GM18520 (cell line): ENCODE measurements around the gene MS4A3.
"Not testable (repeated sequence)": the region's sequence is repeated elsewhere in the genome, so short reads cannot be mapped to it uniquely, and the experiment has no call there.

Experiments used
- ATAC-seq: cut with Tn5 transposase; IDR thresholded peaks from one replicate; pipeline ENCODE4 v1.9.1; 2021; ENCODE audit not compliant: unreplicated experiment

The MS4A3 gene, protein sequence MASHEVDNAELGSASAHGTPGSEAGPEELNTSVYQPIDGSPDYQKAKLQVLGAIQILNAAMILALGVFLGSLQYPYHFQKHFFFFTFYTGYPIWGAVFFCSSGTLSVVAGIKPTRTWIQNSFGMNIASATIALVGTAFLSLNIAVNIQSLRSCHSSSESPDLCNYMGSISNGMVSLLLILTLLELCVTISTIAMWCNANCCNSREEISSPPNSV

GRCh38 chr11:60056349-60056969 is at the start of gene MS4A3:
Gene MS4A3, plus strand, starts transcription at chr11:60056665. Its CDS starts 4,496 bp downstream, at chr11:60061161.
- ATAC-seq = no peak

DNA sequence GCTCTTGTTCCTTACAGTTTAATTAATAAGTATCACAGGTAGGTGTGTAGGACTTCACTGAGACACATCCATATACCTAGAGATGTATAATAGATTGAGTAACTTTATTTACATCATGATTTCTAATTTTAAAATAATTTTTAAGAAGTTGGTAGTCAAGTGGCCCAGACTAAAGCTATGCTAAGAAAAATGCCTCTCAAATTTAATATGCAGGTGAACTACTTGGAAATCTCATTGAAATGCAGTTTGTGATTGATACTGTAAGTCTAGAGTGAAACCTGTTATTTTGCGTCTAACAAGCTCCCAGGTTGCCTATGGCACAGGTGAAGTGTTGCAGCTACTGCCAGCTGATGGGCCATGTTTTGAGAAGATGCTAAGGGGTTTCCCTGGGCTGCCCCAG is 39.6 kb upstream of the MS4A3 start, which contains the start of gene OOSP4B:
Gene OOSP4B, plus strand, starts transcription at position 301 of the 400 bp plus-strand sequence.
- ATAC-seq = no peak

GRCh38 chr11:60018058-60018457 is 38.4 kb upstream of the MS4A3 start:
- no peak for ATAC-seq

- ATAC-seq = not testable (repeated sequence)
Measured at GRCh38 chr11:60020376-60020775, 36.1 kb upstream of the MS4A3 start.

DNA sequence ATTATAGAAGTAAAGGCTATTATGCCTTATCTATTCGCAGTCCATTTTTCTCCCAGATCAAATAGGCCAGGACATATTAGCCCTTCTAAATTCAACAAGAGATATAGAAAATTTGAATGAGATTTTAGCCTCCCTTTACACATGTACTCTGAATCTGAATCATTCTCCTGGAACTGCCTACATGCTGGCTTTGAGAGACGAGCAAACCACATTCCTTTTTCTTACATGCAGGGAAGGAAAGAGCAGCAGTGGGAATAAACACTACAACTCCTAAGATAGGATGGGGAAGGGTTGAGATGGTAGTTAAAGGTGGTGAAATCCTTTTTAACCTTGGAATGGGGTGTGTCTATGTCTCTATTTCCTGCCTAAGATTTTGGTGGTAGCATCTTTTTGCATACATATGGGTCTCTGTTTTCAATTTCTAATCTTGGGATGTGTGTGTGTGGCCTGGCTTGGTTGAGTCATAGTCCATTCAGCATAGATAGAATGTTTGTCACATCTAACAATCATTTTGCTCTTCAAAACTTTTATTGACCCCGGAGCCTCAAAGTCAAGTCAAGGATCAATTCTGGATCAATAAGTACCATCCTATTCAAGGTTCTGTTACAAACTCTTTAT is 27.3 kb upstream of the MS4A3 start:
- no peak for ATAC-seq

GRCh38 chr11:60040109-60040508 is 16.4 kb upstream of the MS4A3 start, which contains the start of gene OOSP2:
Gene OOSP2, plus strand, starts transcription at chr11:60040409. Its CDS starts 51 bp downstream, at chr11:60040460.
- ATAC-seq = no peak

DNA sequence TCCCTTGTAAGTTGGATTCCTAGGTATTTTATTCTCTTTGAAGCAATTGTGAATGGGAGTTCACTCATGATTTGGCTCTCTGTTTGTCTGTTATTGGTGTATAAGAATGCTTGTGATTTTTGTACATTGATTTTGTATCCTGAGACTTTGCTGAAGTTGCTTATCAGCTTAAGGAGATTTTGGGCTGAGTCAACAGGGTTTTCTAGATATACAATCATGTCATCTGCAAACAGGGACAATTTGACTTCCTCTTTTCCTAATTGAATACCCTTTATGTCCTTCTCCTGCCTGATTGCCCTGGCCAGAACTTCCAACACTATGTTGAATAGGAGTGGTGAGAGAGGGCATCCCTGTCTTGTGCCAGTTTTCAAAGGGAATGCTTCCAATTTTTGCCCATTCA is 6.0 kb upstream of the MS4A3 start:
- not testable (repeated sequence) for ATAC-seq

DNA sequence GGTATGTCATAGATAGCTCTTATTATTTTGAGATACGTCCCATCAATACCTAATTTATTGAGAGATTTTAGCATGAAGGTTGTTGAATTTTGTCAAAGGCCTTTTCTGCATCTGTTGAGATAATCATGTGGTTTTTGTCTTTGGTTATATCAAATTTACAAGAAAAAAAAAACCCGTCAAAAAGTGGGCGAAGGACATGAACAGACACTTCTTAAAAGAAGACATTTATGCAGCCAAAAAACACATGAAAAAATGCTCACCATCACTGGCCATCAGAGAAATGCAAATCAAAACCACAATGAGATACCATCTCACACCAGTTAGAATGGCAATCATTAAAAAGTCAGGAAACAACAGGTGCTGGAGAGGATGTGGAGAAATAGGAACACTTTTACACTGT is 5.6 kb upstream of the MS4A3 start:
- not testable (repeated sequence) for ATAC-seq

- no peak for ATAC-seq
Measured at GRCh38 chr11:60059052-60059451, 2.6 kb downstream of the MS4A3 start.

GRCh38 chr11:60059521-60060240 is 3.2 kb downstream of the MS4A3 start:
- ATAC-seq = no peak

DNA sequence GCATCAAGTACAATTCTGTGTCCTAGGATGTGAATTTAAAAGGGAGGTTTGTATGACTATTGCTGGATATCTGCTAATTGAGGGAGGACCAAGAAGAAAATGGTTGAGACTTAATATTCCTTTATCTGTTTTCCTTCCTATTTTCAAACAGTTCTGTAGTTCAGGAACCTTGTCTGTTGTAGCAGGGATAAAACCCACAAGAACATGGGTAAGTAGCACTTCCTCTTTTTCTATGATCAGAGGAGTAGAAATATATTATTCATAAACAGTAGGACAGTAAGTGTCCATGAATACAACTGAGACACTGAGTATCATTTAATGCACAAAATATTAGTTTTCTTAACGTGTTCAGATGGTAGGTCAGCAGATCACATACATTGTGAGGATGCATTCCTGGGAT is 7.6 kb downstream of the MS4A3 start:
- ATAC-seq = no peak

DNA sequence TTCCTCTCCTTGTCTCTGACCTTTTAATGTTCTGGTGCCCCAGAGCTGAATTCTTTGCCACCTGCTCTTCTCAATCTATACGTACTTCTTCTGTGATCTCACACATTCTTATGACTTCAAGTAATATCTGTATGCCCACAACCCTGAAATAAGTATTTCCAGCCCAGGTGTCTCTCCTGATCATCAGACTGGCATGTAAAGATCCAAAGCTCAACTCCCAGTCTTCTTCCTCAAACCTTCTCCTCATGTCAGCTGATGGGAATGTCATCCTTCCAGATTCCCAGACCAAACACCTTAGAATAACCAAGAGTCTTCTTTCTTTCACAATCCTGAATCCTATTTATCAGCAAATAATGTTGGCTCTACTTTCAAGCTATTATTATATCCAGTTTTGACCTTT is 9.3 kb downstream of the MS4A3 start:
- no peak for ATAC-seq

DNA sequence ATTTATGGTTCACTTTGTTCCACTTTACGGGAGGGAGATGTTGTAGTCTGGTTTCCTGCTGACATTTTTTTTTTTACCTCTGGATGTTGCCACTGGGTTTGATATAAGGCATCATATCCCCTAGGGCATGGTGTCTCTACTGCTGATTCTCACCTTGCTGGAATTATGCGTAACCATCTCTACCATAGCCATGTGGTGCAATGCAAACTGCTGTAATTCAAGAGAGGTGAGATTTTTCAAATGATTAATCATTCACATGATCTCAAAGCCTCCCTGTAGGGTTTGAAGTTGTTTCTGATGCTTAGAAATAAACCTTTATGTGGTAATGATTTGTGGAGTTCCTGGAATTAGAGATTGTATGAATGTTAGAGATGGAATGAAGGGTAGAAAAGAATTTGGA is 13.0 kb downstream of the MS4A3 start:
- no peak for ATAC-seq

DNA sequence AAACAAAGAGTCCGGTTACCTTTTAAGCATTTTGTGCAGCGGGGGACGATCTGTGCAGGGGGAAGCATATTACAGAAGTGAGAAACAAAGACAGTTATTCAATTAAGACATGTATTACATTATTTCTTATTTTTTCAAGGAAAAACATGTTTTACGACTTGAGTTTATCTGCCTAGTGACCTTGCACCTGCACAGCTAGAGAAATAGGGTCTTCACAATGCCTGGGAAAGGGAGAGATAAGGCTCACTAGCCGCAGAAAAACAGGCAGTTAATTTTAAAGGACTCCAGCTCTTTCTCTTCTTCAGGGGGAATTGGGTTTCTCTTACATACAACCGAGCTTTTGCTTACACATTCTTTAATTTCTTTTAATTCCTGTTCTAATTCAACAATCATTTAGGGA is 15.2 kb downstream of the MS4A3 start:
- not testable (repeated sequence) for ATAC-seq

GRCh38 chr11:60077216-60077817 is 20.9 kb downstream of the MS4A3 start:
- ATAC-seq = no peak

DNA sequence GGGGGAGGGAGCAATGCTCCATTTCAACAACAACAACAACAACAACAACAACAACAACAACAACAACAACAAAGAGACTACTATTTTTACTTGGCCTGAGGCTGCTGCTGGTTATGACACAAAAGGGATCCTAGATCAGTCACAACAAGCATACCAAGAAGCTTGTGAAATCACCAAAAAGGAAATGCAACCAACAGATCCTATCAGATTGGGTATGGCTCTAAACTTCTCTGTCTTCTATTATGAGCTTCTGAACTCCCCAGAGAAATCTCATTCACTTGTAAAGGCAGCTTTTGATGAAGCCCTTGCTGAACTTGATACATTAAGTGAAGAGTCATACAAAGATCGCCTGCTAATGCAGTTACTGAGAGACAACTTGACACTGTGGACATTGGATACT is 21.5 kb downstream of the MS4A3 start:
- no peak for ATAC-seq

- no peak for ATAC-seq
Measured at GRCh38 chr11:60078745-60079144, 22.3 kb downstream of the MS4A3 start.

GRCh38 chr11:60080535-60080934 is 24.1 kb downstream of the MS4A3 start:
- no peak for ATAC-seq

DNA sequence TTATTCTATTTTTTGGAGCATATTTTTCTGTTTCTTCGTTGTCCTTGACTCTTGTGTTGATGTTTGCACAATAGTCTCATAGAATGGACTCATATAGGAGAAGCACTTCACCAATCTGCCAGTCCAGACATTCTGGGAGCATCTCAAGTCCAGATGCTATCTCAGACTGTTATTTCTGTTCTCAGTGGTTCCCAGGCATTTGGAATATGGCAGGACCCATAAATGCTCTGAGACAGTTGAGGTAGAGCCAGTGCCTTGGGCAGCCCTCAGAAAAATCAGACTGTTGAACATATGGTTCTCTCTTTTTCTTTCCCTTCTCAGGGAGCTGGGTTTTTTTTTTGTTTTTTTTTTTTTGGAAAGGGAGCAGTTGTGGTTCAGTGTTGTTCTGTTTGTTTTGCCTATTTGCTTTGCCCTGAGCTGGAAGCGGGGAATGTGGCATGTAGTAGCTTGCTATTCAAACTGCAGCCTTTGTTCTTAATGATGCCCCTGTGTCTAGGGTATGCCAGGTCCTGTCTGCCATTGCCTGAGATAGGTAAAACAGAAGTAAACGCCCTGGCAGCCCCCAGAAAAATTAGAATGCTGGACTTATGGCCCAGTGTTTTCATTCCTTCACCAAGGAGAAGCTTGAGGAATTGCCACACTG is 28.3 kb downstream of the MS4A3 start:
- no peak for ATAC-seq

GRCh38 chr11:60085909-60086308 is 29.4 kb downstream of the MS4A3 start:
- no peak for ATAC-seq

- ATAC-seq = no peak
Measured at GRCh38 chr11:60087239-60087638, 30.8 kb downstream of the MS4A3 start.
